ENCODE data around the gene TTN. TPM values are rescaled to one million over a fixed set of nuclear protein-coding genes. Genes with fewer than 3 reads are reported as not detected.
A peak's percentile ranks its signal among the peaks of the same experiment; 100 is the strongest.
"Not testable (repeated sequence)": the region's sequence is repeated elsewhere in the genome, so short reads cannot be mapped to it uniquely, and the experiment has no call there.

TTN gene
- polyA plus RNA-seq, 5 donors = 2.2 to 5.3 (median 2.3) TPM

- DNase-seq = no peak
Observed at GRCh38 chr2:178531168-178531567, 276.1 kb downstream of the TTN start.

- no peak for DNase-seq
Observed at GRCh38 chr2:178530625-178531142, 276.5 kb downstream of the TTN start.

GRCh38 chr2:178530131-178530530 lies 277.1 kb downstream of the TTN start:
- DNase-seq = no peak

- DNase-seq = no peak
Observed at GRCh38 chr2:178529194-178529593, 278.0 kb downstream of the TTN start.

- DNase-seq = no peak
Observed at GRCh38 chr2:178528647-178529046, 278.6 kb downstream of the TTN start.

- no peak for DNase-seq
Observed at GRCh38 chr2:178527592-178527991, 279.6 kb downstream of the TTN start.

GRCh38 chr2:178526256-178526655 lies 281.0 kb downstream of the TTN start:
- DNase-seq = no peak

GRCh38 chr2:178525460-178525859 lies 281.8 kb downstream of the TTN start:
- not testable (repeated sequence) for DNase-seq

- not testable (repeated sequence) for DNase-seq
Observed at GRCh38 chr2:178525010-178525409, 282.2 kb downstream of the TTN start.

- no peak for DNase-seq
Observed at GRCh38 chr2:178523596-178524134, 283.6 kb downstream of the TTN start.

- DNase-seq = peak; percentile 71 to 77
Observed at GRCh38 chr2:178522950-178523595, 284.1 kb downstream of the TTN start.

- DNase-seq = no peak
Observed at GRCh38 chr2:178521304-178522150, 285.7 kb downstream of the TTN start.

GRCh38 chr2:178517496-178517895 lies 289.7 kb downstream of the TTN start:
- DNase-seq = no peak

GRCh38 chr2:178514664-178515063 lies 292.6 kb downstream of the TTN start:
- DNase-seq = no peak

- no peak for DNase-seq
Observed at GRCh38 chr2:178513876-178514275, 293.3 kb downstream of the TTN start.

- no peak for DNase-seq
Observed at GRCh38 chr2:178512484-178512883, 294.7 kb downstream of the TTN start.

- DNase-seq = no peak
Observed at GRCh38 chr2:178510384-178510783, 296.8 kb downstream of the TTN start.

GRCh38 chr2:178508646-178509045 lies 298.6 kb downstream of the TTN start:
- no peak for DNase-seq

GRCh38 chr2:178506949-178507348 lies 300.3 kb downstream of the TTN start:
- no peak for DNase-seq

GRCh38 chr2:178506524-178506923 lies 300.7 kb downstream of the TTN start:
- no peak for DNase-seq

- no peak for DNase-seq
Observed at GRCh38 chr2:178506101-178506500, 301.1 kb downstream of the TTN start.

- no peak for DNase-seq
Observed at GRCh38 chr2:178502751-178503150, 304.5 kb downstream of the TTN start.

- no peak for DNase-seq
Observed at GRCh38 chr2:178499640-178500039, 307.6 kb downstream of the TTN start.
